ENCODE measurements around the gene ZNF850. TPM values are rescaled to one million over a fixed set of nuclear protein-coding genes. Genes with fewer than 3 reads are reported as not detected.
A peak's percentile ranks its signal among the peaks of the same experiment; 100 is the strongest.

ZNF850 gene
- total and polyA plus RNA-seq, 2 of the 8 experiments (the other 6 are each of a cell fraction or from before 2014, with no cell fraction given) = 6.7 to 21.2 TPM

DNA sequence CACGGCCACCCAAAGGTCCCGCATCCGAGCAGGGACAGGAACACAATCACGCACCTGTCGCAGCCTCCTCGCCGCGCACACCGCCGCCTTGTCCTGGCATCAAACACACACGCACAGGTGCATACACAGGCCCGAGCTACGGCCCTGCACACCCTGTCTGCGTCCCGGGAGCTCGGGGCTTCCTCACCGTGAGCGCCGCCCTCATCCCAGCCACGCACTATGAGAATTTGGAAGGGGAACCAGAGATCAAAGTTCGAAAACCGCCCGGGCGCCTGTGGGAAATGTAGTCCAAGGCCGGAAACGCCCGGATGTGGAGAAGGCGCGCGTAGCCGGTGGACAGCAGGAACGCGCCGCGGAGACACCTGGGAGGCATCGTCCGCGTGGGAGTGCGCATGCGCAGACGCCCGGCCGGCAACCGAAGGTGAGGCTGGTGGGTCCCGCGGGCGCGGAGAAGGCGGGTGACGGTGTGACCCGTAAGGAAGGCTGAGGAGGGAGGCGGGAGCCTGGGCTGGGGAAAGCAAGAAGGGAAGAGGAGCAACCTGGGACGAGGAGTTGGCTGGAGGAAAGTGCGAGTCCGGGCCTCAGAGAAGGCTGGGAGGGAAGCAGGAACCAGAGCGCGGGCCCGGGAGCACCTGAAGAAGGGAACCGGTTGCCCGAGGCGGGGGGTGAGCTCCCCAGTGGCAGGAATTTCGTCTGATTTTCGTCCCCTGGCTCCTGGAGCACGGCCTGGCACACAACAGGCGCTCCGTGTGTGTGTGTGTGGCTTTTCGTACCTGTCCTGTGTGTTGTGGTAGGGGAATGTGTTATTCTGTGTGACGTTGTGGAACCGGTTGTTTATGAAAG lies 85.2 kb downstream of the ZNF850 start, which contains the start of gene ZNF567 (continued):
- TF ChIP-seq, protein P1, sequence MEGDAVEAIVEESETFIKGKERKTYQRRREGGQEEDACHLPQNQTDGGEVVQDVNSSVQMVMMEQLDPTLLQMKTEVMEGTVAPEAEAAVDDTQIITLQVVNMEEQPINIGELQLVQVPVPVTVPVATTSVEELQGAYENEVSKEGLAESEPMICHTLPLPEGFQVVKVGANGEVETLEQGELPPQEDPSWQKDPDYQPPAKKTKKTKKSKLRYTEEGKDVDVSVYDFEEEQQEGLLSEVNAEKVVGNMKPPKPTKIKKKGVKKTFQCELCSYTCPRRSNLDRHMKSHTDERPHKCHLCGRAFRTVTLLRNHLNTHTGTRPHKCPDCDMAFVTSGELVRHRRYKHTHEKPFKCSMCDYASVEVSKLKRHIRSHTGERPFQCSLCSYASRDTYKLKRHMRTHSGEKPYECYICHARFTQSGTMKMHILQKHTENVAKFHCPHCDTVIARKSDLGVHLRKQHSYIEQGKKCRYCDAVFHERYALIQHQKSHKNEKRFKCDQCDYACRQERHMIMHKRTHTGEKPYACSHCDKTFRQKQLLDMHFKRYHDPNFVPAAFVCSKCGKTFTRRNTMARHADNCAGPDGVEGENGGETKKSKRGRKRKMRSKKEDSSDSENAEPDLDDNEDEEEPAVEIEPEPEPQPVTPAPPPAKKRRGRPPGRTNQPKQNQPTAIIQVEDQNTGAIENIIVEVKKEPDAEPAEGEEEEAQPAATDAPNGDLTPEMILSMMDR (IDR thresholded peaks at IDR 0.05; ENCODE audit: control extremely low read depth in 1 of 3, insufficient read depth in 1 of 3, low read depth in 1 of 3, low read length in 3 of 3) = no peak
- TF ChIP-seq CHD1 (IDR thresholded peaks at IDR 0.05; ENCODE audit: low read depth, low read length) = no peak
- TF ChIP-seq, protein P2, sequence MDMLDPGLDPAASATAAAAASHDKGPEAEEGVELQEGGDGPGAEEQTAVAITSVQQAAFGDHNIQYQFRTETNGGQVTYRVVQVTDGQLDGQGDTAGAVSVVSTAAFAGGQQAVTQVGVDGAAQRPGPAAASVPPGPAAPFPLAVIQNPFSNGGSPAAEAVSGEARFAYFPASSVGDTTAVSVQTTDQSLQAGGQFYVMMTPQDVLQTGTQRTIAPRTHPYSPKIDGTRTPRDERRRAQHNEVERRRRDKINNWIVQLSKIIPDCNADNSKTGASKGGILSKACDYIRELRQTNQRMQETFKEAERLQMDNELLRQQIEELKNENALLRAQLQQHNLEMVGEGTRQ (IDR thresholded peaks at IDR 0.05; ENCODE audit: low read length) = no peak
- TF ChIP-seq MAFK (IDR thresholded peaks at IDR 0.05; ENCODE audit: low read depth, low read length) = no peak
- peak; percentile 18 for TF ChIP-seq ASH2L (IDR thresholded peaks at IDR 0.05; ENCODE audit: low read length)
- no peak for TF ChIP-seq RNF2 (IDR thresholded peaks at IDR 0.05; ENCODE audit: borderline replicate concordance, low read depth, low read length, missing control alignments, poor library complexity, severe bottlenecking)
- no peak for TF ChIP-seq POU5F1 (IDR thresholded peaks at IDR 0.05; ENCODE audit: low read depth, low read length)
- TF ChIP-seq ZNF274 (IDR thresholded peaks at IDR 0.05; ENCODE audit: borderline replicate concordance, extremely low read depth, low read length) = no peak
- TF ChIP-seq POLR2A (IDR thresholded peaks at IDR 0.05; ENCODE audit: control extremely low read depth in 1 of 2, low read depth in 2 of 2, low read length in 2 of 2) = peak; percentile 81 to 86
- TF ChIP-seq HDAC6 (IDR thresholded peaks at IDR 0.05; ENCODE audit: low read depth, low read length) = no peak
- no peak for TF ChIP-seq TAF7 (optimal IDR thresholded peaks at IDR 0.05; ENCODE audit: borderline replicate concordance, low read depth, low read length)
- TF ChIP-seq SRF (IDR thresholded peaks at IDR 0.05; ENCODE audit: low read depth, low read length) = no peak
- no peak for TF ChIP-seq YY1 (IDR thresholded peaks at IDR 0.05; ENCODE audit: low read depth, low read length)
- peak; percentile 67 for TF ChIP-seq KDM4A (IDR thresholded peaks at IDR 0.05; ENCODE audit: low read depth, low read length, severe bottlenecking)
- no peak for TF ChIP-seq SP2 (IDR thresholded peaks at IDR 0.05; ENCODE audit: low read length)
- peak; percentile 65; the same call in 1 of the 2 replicates for TF ChIP-seq TEAD4 (IDR thresholded peaks at IDR 0.05; ENCODE audit: low read depth, low read length)
- TF ChIP-seq SIN3A (conservative IDR thresholded peaks at IDR 0.05 in 1 of 2, IDR thresholded peaks at IDR 0.05 in 1 of 2; ENCODE audit: low read depth in 1 of 2, low read length in 2 of 2) = peak in 1 of 2 experiments; percentile 28; a peak in 1 of 4 replicates
- no peak for TF ChIP-seq SP4 (IDR thresholded peaks at IDR 0.05; ENCODE audit: low read length)
- no peak for TF ChIP-seq GTF2F1 (IDR thresholded peaks at IDR 0.05; ENCODE audit: borderline replicate concordance, low read depth, low read length)
- no peak for TF ChIP-seq GABPA (IDR thresholded peaks at IDR 0.05; ENCODE audit: borderline replicate concordance, insufficient read depth, low read length)

Data from H1 (cell line).